ENCODE results near the gene JAZF1. TPM values are rescaled to one million over a fixed set of nuclear protein-coding genes. Genes with fewer than 3 reads are reported as not detected.

The JAZF1 gene
- total and polyA plus RNA-seq, 9 donors = 10.4 to 36.0 (median 19.9) TPM

- intact Hi-C loops (cut with DNase I) = no loop called here
- Histone ChIP-seq H3K4me3 (no peak overlapping the region), H3K9me3 (no peaks in the 10 kb centered on the region), H3K27me3 (no peaks in the 10 kb centered on the region), H3K27ac (no peak overlapping the region), H3K36me3 (no peaks in the 10 kb centered on the region), H3K4me1 (ENCODE audit: insufficient read depth) (peaks cover 2% of the 10 kb centered on the region)
- 67 to 72% (median 70%) methylated on average over 4 of the region's 4 CpGs for WGBS, 3 donors
- no peak for TF ChIP-seq EP300 (IDR thresholded peaks at IDR 0.05)
- TF ChIP-seq POLR2A (IDR thresholded peaks at IDR 0.05) = no peak
- no peak for TF ChIP-seq CTCF (IDR thresholded peaks at IDR 0.05)
- DNase-seq = no peak
Observed at GRCh38 chr7:28152594-28152993, 28.0 kb downstream of the JAZF1 start.

GRCh38 chr7:28151965-28152364, 28.6 kb downstream of the JAZF1 start:
- no peak overlapping the region for H3K4me3 ChIP-seq
- TF ChIP-seq POLR2A (IDR thresholded peaks at IDR 0.05) = no peak
- TF ChIP-seq EP300 (IDR thresholded peaks at IDR 0.05) = no peak
- TF ChIP-seq CTCF (IDR thresholded peaks at IDR 0.05) = no peak
- WGBS, 3 donors = 96% methylated on average over 4 of the region's 4 CpGs
- peaks cover 2% of the 10 kb centered on the region for H3K4me1 ChIP-seq (ENCODE audit: insufficient read depth)
- H3K9me3 ChIP-seq = no peaks in the 10 kb centered on the region
- intact Hi-C loops (cut with DNase I) = no loop called here
- no peaks in the 10 kb centered on the region for H3K27me3 ChIP-seq
- DNase-seq = no peak
- no peaks in the 10 kb centered on the region for H3K36me3 ChIP-seq
- no peak overlapping the region for H3K27ac ChIP-seq

- H3K36me3 ChIP-seq = no peaks in the 10 kb centered on the region
- H3K4me3 ChIP-seq = no peak overlapping the region
- 82 to 88% (median 88%) methylated on average over 8 of the region's 8 CpGs for WGBS, 3 donors
- H3K27me3 ChIP-seq = no peaks in the 10 kb centered on the region
- TF ChIP-seq POLR2A (IDR thresholded peaks at IDR 0.05) (no peak), CTCF (IDR thresholded peaks at IDR 0.05) (no peak), EP300 (IDR thresholded peaks at IDR 0.05) (no peak)
- H3K9me3 ChIP-seq = no peaks in the 10 kb centered on the region
- no peak overlapping the region for H3K27ac ChIP-seq
- no peak for DNase-seq
- intact Hi-C loops (cut with DNase I) = no loop called here
- H3K4me1 ChIP-seq (ENCODE audit: insufficient read depth) = no peaks in the 10 kb centered on the region
Observed at GRCh38 chr7:28149291-28150101, 31.1 kb downstream of the JAZF1 start.

- no peaks in the 10 kb centered on the region for H3K4me1 ChIP-seq (ENCODE audit: insufficient read depth)
- 96 to 98% (median 96%) methylated on average over 2 of the region's 2 CpGs for WGBS, 3 donors
- H3K36me3 ChIP-seq = no peaks in the 10 kb centered on the region
- no peak overlapping the region for H3K4me3 ChIP-seq
- no peaks in the 10 kb centered on the region for H3K27me3 ChIP-seq
- no peaks in the 10 kb centered on the region for H3K9me3 ChIP-seq
- H3K27ac ChIP-seq = no peak overlapping the region
- intact Hi-C loops (cut with DNase I) = no loop called here
- TF ChIP-seq CTCF (IDR thresholded peaks at IDR 0.05) (no peak), EP300 (IDR thresholded peaks at IDR 0.05) (no peak), POLR2A (IDR thresholded peaks at IDR 0.05) (no peak)
- DNase-seq = no peak
Observed at GRCh38 chr7:28145931-28146330, 34.7 kb downstream of the JAZF1 start.
